Transverse colon (tissue), 4 donors: ENCODE data around the gene RBM23. TPM values are rescaled to one million over a fixed set of nuclear protein-coding genes. Genes with fewer than 3 reads are reported as not detected.

Source experiments
- DNase-seq: peaks from one replicate; pipeline ENCODE4 v3.0.0-alpha.2; 2019
- H3K27ac ChIP-seq, 4 donors: fragments of 200-600 bp; sonication (generic); 2 replicates each; pipeline ENCODE4 v1.5.1; 2016 to 2018; ENCODE audit warnings: inconsistent platforms in 4 of 4
- H3K27me3 ChIP-seq: fragments of 200-600 bp; sonication (generic); 2 replicates; pipeline ENCODE4 v1.5.1; 2017; ENCODE audit warnings: inconsistent platforms
- H3K36me3 ChIP-seq, 4 donors: fragments of 200-600 bp; sonication (generic); 2 replicates each; pipeline ENCODE4 v1.5.1; 2017 to 2019; ENCODE audit warnings: inconsistent platforms in 4 of 4
- H3K4me1 ChIP-seq, 4 donors: fragments of 200-600 bp; sonication (generic); 2 replicates each; pipeline ENCODE4 v1.5.1; 2017 to 2020; ENCODE audit warnings: inconsistent platforms in 4 of 4
- H3K4me3 ChIP-seq, 4 donors: fragments of 200-600 bp; sonication (generic); 1 replicate in 1 of 4; 2 replicates in 3 of 4; pipeline versions ENCODE4 v1.5.1 to v1.6.1; 2017 to 2019; ENCODE audit warnings: inconsistent platforms in 4 of 4
- H3K9me3 ChIP-seq, 2 donors: fragments of 200-600 bp; sonication (generic); 2 replicates each; pipeline ENCODE4 v1.5.1; 2017 to 2019; ENCODE audit warnings: inconsistent platforms in 2 of 2
- EP300 ChIP-seq: sonication (generic); formaldehyde crosslinking; IDR thresholded peaks from one replicate; pipeline ENCODE4 v1.6.1; 2017; ENCODE audit warnings: antibody characterized with exemption, low read depth
- POLR2A ChIP-seq: fragments of 450-650 bp; IDR thresholded peaks from one replicate; pipeline ENCODE4 v1.6.1; 2016; ENCODE audit warnings: antibody characterized with exemption, mild to moderate bottlenecking, moderate library complexity
- POLR2AphosphoS5 ChIP-seq, 3 donors: sonication (generic); formaldehyde crosslinking; IDR thresholded peaks; one replicate each; pipeline ENCODE4 v1.6.1; 2016; ENCODE audit warnings: antibody characterized with exemption in 3 of 3
- WGBS, 2 donors: methylation state at CpG; one replicate each; pipeline ENCODE4 v1.1.5; 2018; ENCODE audit warnings: low coverage in 1 of 2; 5-methylcytosine and 5-hydroxymethylcytosine counted together
- in situ Hi-C, 4 donors: fragments of 200-750 bp; cut with MboI; loops; one replicate each; pipeline versions ENCODE4 v1.15.0 to v1.15.1; 2017; ENCODE audit warnings: low sequenced_read_pairs in 3 of 4, low pct_ligation_motif_present in 1 of 4, low pct_unique_long_range_greater_than_20kb in 1 of 4
- intact Hi-C: fragments of 100-400 bp; cut with DNase I; formaldehyde crosslinking; loops from one replicate; pipeline ENCODE4 v1.15.1; 2023; ENCODE audit warnings: low total_unique reads
- total RNA-seq, 4 donors: library from RNA; depleted of rRNA; stranded (reverse); fragments of >200 nt; gene quantifications; one replicate each; pipeline ENCODE4 v1.1.0, GENCODE V29; 2016
- TF ChIP-seq, protein P1 (sequence below), 5 experiments: fragments of 200-600 bp in 3 of 5; fragments of 450-650 bp in 2 of 5; sonication (generic) in 3 of 5; IDR thresholded peaks; 1 replicate in 2 of 5; 2 replicates in 3 of 5; pipeline ENCODE4 v1.5.1; 2016 to 2017; ENCODE audit warnings: antibody characterized with exemption in 5 of 5, inconsistent platforms in 3 of 5, mild to moderate bottlenecking in 2 of 5, moderate library complexity in 1 of 5

Gene RBM23
- total RNA-seq, 4 donors from 2014 or later = 96.4 to 186 (median 114) TPM

DNA sequence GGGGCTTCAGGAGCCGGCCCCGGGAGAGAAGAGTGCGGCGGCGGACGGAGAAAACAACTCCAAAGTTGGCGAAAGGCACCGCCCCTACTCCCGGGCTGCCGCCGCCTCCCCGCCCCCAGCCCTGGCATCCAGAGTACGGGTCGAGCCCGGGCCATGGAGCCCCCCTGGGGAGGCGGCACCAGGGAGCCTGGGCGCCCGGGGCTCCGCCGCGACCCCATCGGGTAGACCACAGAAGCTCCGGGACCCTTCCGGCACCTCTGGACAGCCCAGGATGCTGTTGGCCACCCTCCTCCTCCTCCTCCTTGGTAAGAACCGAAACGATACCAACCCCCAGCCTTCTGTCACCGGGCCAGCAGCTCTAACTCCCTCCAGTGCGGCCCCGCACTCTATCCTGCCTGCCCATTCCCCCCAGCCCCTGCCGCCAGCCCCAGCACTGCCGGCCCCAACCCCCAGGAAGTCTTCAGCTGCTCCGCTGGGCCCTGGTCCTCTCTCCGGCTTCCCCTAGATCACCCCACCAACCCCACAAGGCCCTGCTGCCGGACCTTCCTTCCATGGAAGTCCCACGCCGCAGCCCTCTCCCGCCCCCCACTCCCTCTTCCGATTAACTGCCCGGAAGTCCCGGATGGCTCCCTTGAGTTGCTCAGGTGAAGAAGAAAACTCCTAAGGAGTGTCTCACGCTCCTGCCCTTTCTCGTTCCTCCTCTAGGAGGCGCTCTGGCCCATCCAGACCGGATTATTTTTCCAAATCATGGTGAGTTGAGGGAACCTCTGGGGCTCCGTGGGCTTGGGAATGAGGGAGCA lies 46.7 kb downstream of the RBM23 start:
- intact Hi-C loops (loop anchor here (5.0 kb wide), 1 partner anchor 45 kb away; the partner anchor contains the start of gene RBM23), in situ Hi-C loops (loop anchor here in 2 of 4 donors (25.0 kb wide), 1 partner anchor 310 kb away; no protein-coding TSS in a partner anchor)
- H3K4me3 ChIP-seq = peak overlapping the region; percentile 61 to 89 (median 74)
- H3K27me3 ChIP-seq = no peaks in the 10 kb centered on the region
- H3K27ac ChIP-seq = peak overlapping the region; percentile 94 to 99 (median 98)
- peaks cover 0 to 37% (median 22%) of the 10 kb centered on the region in 4 donors for H3K36me3 ChIP-seq
- H3K4me1 ChIP-seq = peaks cover 19 to 29% (median 23%) of the 10 kb centered on the region in 4 donors
- 1% methylated on average over 24 of the region's 45 CpGs; no CpG with 5 or more reads in 1 of the 2 donors for WGBS, 2 donors
- DNase-seq = peak; percentile 92
- no peaks in the 10 kb centered on the region for H3K9me3 ChIP-seq
- TF ChIP-seq, protein P1, sequence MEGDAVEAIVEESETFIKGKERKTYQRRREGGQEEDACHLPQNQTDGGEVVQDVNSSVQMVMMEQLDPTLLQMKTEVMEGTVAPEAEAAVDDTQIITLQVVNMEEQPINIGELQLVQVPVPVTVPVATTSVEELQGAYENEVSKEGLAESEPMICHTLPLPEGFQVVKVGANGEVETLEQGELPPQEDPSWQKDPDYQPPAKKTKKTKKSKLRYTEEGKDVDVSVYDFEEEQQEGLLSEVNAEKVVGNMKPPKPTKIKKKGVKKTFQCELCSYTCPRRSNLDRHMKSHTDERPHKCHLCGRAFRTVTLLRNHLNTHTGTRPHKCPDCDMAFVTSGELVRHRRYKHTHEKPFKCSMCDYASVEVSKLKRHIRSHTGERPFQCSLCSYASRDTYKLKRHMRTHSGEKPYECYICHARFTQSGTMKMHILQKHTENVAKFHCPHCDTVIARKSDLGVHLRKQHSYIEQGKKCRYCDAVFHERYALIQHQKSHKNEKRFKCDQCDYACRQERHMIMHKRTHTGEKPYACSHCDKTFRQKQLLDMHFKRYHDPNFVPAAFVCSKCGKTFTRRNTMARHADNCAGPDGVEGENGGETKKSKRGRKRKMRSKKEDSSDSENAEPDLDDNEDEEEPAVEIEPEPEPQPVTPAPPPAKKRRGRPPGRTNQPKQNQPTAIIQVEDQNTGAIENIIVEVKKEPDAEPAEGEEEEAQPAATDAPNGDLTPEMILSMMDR (IDR thresholded peaks at IDR 0.05) = peak; percentile 92 to 99 (median 97)
- TF ChIP-seq EP300 = no peak
- TF ChIP-seq POLR2AphosphoS5 (IDR thresholded peaks at IDR 0.05) = peak; percentile 50 to 73 (median 64)
- TF ChIP-seq POLR2A = peak; percentile 23

DNA sequence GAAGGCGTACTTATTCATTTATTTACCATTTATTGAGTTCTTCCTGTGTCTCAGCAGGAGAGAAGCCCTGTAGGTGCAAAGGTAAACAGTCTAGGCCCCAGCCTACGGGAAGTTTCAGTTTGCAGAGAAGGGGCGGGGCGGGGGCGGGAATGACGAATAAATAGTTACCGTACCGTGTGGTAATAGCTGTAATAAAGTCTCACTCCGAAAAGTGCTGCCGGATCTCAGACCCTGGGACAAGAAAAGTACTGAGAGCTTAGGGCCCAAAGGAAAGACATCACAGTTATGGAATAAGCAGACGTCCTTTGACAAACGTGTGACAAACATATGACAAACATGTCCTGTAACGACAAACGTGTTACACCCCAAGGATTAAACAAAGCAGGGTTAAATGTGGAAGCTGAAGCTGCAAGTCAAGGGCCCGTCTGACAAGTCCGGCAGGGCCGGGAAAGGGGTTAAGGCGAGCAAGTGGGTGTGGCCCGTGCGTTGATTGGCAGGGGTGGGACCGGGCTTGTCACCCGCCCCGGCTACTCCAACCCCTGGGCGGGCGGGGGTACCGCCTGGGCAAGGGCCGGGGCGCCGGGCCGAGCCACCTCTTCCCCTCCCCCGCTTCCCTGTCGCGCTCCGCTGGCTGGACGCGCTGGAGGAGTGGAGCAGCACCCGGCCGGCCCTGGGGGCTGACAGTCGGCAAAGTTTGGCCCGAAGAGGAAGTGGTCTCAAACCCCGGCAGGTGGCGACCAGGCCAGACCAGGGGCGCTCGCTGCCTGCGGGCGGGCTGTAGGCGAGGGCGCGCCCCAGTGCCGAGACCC lies 47.5 kb downstream of the RBM23 start, which contains the start of gene LRP10:
Gene LRP10, plus strand, starts transcription at position 517 of the 809 bp plus-strand sequence. CDS start 564 bp downstream, outside the sequence.
- peaks cover 19 to 29% (median 23%) of the 10 kb centered on the region in 4 donors for H3K4me1 ChIP-seq
- H3K4me3 ChIP-seq = peak within 1 kb of the TSS; percentile 61 to 89 (median 74)
- H3K27me3 ChIP-seq = no peaks in the 10 kb centered on the region
- intact Hi-C loops = loop anchor here (5.0 kb wide), 1 partner anchor 46 kb away; the partner anchor contains the start of gene RBM23
- H3K27ac ChIP-seq = peak within 1 kb of the TSS; percentile 94 to 99 (median 98)
- in situ Hi-C loops = loop anchor here in 2 of 4 donors (25.0 kb wide), 1 partner anchor 309 kb away; no protein-coding TSS in a partner anchor
- no peaks in the 10 kb centered on the region for H3K9me3 ChIP-seq
- WGBS, 2 donors = 0% methylated on average over 15 to 46 of the region's 50 CpGs
- TF ChIP-seq EP300 (peak; percentile 28), POLR2AphosphoS5 (IDR thresholded peaks at IDR 0.05) (peak; percentile 76 to 93 (median 86)), POLR2A (peak; percentile 92)
- TF ChIP-seq, protein P1 (IDR thresholded peaks at IDR 0.05) = no peak
- peaks cover 0 to 29% (median 18%) of the 10 kb centered on the region in 4 donors for H3K36me3 ChIP-seq
- peak; percentile 96 for DNase-seq

DNA sequence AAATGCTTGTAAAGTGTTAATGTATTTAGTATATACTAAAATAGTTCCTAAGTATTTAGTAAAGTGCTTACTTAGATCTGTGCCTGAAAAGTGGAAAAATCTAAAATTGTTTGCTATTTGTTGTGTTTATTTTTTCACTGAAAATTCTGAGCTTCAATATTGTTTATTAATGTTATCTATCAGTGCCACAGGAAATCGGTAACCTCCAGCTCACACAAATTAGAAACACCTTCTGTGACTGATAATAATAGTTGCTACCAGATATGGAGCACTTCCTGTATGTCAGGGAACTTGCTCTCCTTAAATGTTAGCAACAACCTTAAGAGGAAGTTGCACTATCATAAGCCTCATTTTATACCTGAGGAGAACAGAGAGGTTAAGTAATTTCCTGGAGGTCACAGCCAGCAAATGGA lies 48.1 kb downstream of the RBM23 start:
- peaks cover 19 to 33% (median 23%) of the 10 kb centered on the region in 4 donors for H3K4me1 ChIP-seq
- H3K27me3 ChIP-seq = no peaks in the 10 kb centered on the region
- WGBS, 2 donors = 0 to 3% methylated on average over 1 of the region's 1 CpG
- DNase-seq = no peak
- in situ Hi-C loops (loop anchor here in 2 of 4 donors (25.0 kb wide), 1 partner anchor 309 kb away; no protein-coding TSS in a partner anchor), intact Hi-C loops (loop anchor here (5.0 kb wide), 1 partner anchor 46 kb away; the partner anchor contains the start of gene RBM23)
- TF ChIP-seq, protein P1 (IDR thresholded peaks at IDR 0.05) = no peak
- TF ChIP-seq POLR2AphosphoS5 (IDR thresholded peaks at IDR 0.05) (no peak), EP300 (no peak), POLR2A (no peak)
- no peaks in the 10 kb centered on the region for H3K9me3 ChIP-seq
- H3K4me3 ChIP-seq = peak overlapping the region; percentile 61 to 89 (median 74)
- H3K27ac ChIP-seq = peak overlapping the region; percentile 94 to 99 (median 98)
- peaks cover 0 to 23% (median 15%) of the 10 kb centered on the region in 4 donors for H3K36me3 ChIP-seq
